A204.1 (cell line): ENCODE measurements around the gene CD55.

ENCODE experiments used
- FAIRE-seq: peaks from 2 replicates; lab custom pipeline; 2012; peaks lifted over from hg19 to GRCh38; lab: Jason Lieb, UNC

Gene CD55

DNA sequence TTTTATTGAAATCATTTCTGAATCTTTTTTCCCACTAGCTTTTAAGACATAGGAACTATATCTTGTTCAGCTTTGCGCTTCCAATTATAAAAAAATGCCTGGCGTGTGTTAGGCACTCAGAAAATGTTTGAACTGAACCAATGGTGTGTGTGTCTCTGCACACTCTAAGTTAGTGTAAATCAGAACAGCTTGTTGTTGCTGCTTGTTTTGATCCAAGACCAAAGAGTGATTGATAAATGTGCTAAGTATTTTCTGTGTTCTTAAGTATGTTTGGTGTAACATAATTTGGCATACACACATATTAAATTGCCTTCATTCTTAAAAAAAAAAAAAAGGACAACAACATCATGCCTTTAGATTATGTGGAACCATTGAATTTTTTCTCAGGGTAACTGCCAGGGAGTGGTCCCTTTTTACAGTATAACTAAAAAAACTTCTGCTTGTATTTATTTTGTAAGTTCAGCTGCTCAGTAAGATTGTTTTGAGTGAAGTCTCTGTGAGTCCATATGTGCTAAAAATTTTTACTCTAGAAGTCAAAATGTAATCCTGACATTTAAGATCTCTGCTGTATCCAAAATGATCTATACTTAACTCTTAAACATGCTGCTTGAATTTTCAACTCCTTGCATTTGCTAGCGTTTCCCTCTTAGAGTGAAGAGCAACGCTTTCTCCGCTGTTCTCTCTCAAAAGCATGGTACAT lies 8.7 kb downstream of the CD55 start:
- FAIRE-seq = no peak

- FAIRE-seq = no peak
Observed at GRCh38 chr1:207331354-207332313, 10.2 kb downstream of the CD55 start.

DNA sequence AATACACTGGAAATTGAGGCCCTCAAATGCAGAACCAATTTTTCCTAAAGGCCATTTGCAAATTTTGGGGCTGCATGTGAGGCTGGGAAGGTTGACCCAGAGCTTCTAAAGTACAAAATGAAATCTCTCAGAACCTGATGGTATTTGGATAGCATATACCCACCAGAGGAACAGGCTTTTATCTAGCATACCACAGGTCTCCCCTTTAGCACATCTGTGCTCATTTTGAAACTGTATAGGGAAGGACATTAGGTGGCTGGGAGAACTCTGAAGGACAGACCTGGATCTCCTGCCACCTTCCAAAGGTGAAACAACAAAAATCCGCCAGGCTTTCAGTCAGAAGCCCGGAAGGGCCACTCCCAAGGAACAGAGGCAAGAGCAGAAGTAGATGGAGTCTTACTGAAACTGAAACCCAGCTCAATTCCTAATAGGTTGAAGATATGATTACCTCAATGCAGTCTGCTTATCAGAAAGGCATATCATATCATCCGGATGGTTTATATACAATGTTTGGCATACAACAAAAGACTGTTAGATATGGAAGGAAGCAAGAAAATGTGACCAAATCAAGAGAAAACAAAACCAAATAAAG lies 11.6 kb downstream of the CD55 start:
- no peak for FAIRE-seq

DNA sequence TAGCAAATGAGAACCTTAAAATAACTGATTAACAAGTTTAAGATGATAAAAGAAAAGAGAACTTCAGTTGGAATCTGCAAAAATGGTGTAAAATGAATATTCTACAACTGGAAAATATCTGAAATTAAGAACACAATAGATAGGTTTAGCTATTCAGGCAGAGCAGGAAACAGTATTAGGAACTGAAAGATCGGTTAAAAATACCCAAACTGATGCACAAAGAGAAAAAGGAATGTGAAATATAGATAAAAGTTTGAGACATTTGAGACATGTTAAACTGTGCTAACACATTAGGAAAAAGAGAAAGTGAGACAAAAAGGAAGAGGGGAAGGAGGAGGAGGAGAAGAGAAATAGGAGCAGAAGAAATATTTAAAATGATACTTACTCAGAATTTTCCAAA lies 12.1 kb downstream of the CD55 start:
- no peak for FAIRE-seq

DNA sequence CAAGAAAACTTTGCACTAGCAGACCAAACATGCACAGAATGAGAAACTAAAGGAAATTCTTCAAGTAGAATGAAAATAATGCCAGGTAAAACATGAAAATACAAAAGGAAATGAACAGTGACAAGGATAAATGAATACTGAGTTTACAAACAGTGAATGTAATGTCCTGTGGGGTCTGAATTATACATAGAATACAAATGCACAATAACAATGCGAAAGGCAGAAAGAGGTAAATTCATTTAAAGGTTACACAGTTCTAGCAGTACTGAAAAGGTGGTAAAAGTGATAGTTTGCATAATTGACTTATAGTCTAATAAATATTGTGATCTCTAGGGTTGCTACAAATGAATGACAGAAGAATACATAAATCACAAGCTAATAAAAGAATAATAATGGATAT lies 12.9 kb downstream of the CD55 start:
- no peak for FAIRE-seq

- FAIRE-seq = no peak
Observed at GRCh38 chr1:207335138-207335537, 13.7 kb downstream of the CD55 start.

DNA sequence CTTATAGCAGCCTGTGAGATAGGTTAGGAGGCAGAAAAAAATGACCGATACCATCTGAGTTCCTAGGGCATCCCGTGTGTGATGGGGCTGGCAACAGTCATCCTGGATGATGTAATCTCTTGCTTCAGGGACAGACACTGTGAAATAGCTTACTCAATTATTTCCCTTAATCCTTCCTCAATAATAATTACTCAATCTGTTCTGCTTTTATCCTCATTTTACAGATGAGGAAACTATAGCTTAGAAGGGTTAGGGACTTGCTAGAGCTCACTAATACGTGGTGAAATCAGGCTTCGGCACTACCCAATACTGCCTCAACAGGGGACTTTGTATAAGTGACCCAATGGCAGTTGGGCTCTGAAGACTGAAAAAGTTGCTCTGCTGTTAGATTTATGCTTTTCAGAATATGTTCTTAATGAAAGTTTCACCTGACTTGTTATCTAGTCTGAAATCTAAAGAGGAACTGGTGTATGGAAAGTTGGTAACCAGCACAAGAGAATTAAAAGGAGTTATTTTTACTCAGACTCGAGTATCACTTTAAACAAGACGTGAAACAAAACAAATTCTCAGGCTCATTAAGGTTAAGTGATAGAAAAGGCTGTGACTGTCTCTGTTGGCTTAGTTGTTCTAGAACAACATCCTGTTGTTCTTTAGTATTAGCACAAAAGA lies 14.4 kb downstream of the CD55 start:
- no peak for FAIRE-seq

- FAIRE-seq = no peak
Observed at GRCh38 chr1:207336559-207337467, 15.3 kb downstream of the CD55 start.

DNA sequence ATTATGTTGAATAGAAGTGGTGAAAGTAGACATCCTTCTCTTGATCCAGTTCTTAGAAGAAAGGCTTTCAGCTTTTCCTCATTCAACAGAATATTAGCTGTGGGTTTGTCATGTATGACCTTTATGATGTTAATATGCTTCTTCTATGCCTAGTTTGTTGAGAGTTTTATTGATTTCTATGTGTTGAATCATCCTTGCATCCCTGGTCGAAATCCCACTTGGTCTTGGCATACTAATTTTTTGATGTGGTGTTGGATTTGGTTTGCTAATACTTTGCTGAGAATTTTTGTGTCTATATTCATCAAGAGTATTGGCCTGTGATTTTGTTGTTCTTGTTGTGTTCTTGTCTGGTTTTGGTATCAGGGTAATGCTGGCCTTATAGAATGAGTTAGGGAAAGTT lies 20.9 kb downstream of the CD55 start:
- FAIRE-seq = no peak

DNA sequence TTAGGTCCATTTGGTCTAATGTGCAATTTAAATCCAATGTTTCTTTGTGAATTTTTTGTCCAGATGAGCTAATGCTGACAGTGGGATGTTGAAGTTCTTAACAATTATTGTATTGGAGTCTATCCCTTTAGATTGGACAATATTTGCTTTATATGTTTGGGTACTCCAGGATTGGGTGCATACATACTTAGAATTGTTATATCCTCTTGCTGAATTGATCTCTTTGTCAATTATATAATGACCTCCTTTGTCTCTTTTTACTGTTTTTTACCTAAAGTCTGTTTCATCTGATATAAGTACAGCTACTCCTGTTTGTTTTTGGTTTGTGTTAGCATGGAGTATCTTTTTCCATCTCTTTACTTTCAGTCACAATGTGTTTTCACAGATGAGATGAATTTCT lies 22.2 kb downstream of the CD55 start:
- FAIRE-seq = no peak

GRCh38 chr1:207344221-207344620 lies 22.7 kb downstream of the CD55 start:
- no peak for FAIRE-seq

GRCh38 chr1:207345644-207346477 lies 24.4 kb downstream of the CD55 start:
- FAIRE-seq = no peak

GRCh38 chr1:207346513-207346912 lies 25.0 kb downstream of the CD55 start:
- no peak for FAIRE-seq

DNA sequence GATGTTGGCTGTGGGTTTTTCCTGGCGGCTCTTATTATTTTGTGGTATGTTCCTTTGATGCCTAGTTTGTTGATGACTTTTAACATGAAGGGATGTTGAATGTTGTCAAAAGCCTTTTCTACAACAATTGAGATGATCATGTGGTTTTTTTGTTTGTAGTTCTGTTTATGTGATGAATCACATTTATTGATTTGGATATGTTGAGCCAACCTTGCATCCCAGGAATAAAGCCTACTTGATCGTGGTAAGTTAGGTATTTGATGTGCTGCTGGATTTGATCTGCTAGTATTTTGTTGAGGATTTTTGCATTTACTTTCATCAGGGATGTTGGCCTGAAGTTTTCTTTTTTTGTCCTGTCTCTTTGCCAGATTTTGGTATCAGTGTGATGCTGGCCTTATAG lies 28.5 kb downstream of the CD55 start:
- FAIRE-seq = no peak

- FAIRE-seq = no peak
Observed at GRCh38 chr1:207352554-207352953, 31.1 kb downstream of the CD55 start.

- FAIRE-seq = no peak
Observed at GRCh38 chr1:207355060-207355459, 33.6 kb downstream of the CD55 start.

DNA sequence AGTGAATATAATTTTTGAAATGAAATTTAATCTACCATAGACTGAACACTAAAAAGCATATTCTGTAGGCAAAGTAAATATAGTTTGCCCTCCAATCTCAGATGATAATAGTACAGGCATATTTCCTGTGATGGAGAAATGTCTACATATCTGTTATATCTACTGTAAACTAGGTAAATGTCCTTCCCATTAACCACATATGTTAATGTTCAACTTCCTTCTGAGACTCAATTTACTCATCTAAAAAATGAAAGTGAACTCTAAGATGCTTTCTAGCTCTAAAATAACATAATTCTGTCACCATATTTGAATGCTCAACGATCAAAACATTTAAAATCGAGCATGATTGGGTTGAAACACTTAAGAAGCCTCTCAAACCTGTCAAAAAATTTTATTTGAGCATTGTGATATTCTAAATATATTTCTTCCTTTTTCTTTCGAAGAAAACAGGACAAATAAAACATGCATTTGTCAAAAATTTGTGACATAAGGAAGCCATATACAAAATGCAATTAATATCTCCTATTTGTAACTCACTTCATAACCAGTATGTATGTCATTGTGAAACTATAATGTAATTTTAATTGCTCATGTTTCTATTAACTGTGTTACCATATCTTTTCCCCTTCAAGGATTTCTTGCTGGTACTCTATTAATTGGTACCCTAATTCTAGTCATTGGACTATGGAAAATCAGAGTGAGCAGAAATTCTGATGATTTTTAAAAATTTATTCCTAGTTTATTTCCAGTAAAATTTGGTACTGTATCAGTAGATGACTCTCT lies 34.2 kb downstream of the CD55 start:
- no peak for FAIRE-seq

- FAIRE-seq = no peak
Observed at GRCh38 chr1:207361029-207361428, 39.6 kb downstream of the CD55 start.

DNA sequence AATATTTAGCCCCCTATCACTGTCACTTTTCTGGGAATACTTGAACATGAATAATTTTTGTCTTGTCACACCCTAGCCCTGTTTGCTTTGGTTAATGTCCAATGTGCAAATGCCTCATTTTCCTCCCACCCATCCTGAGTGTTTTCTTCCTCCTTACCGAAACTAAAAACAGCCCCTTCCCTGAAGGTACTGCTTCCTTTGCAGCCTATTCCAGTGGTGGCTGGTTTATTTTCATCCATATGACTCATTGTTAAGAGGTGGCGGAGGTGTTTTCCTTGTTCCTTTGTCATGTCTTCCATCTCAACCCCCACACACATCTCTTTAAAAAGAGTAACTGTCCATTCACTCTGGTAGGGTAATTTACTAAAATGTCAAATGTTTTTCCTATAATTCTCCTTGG lies 40.4 kb downstream of the CD55 start:
- FAIRE-seq = no peak
